Measurements from ENCODE around the gene GABPB1.

- TF ChIP-seq PPARA (CRISPR knock-in tag; IDR thresholded peaks at IDR 0.05; ENCODE audit: borderline replicate concordance), result no peak
- no peak for TF ChIP-seq CSRNP3 (CRISPR knock-in tag; IDR thresholded peaks at IDR 0.05)
- TF ChIP-seq ZFP30 (CRISPR knock-in tag; IDR thresholded peaks at IDR 0.05), result no peak
- no peak for TF ChIP-seq PATZ1 (CRISPR knock-in tag; IDR thresholded peaks at IDR 0.05; ENCODE audit: borderline replicate concordance)
These were observed 108.4 kb downstream of the GABPB1 start for GRCh38 chr15:50246631-50247030.
